ENCODE data around the gene LRRC8E.
"Not testable (repeated sequence)": the region's sequence is repeated elsewhere in the genome, so short reads cannot be mapped to it uniquely, and the experiment has no call there.

LRRC8E gene

GRCh38 chr19:7883796-7884570 lies 4.3 kb upstream of the LRRC8E start:
- no peak for DNase-seq

- DNase-seq, result no peak
Measured at GRCh38 chr19:7885818-7886217, 2.5 kb upstream of the LRRC8E start.

- no peak for DNase-seq
Measured at GRCh38 chr19:7887408-7888144, 734 bp upstream of the LRRC8E start.

GRCh38 chr19:7888826-7889217 lies 512 bp downstream of the LRRC8E start:
- no peak for DNase-seq

- not testable (repeated sequence) for DNase-seq
Measured at GRCh38 chr19:7893362-7894101, 5.2 kb downstream of the LRRC8E start.

- no peak for DNase-seq
Measured at GRCh38 chr19:7894612-7895309, 6.5 kb downstream of the LRRC8E start.

GRCh38 chr19:7895565-7895964 lies 7.3 kb downstream of the LRRC8E start:
- DNase-seq, result no peak

- DNase-seq, result no peak
Measured at GRCh38 chr19:7897292-7897691, 9.0 kb downstream of the LRRC8E start.

- no peak for DNase-seq
Measured at GRCh38 chr19:7898967-7899366, 10.7 kb downstream of the LRRC8E start.

GRCh38 chr19:7899751-7900378 lies 11.6 kb downstream of the LRRC8E start:
- DNase-seq, result no peak

GRCh38 chr19:7900401-7900870 lies 12.1 kb downstream of the LRRC8E start:
- DNase-seq, result no peak

GRCh38 chr19:7900931-7901330 lies 12.6 kb downstream of the LRRC8E start:
- DNase-seq, result no peak

- DNase-seq, result no peak
Measured at GRCh38 chr19:7901337-7901736, 13.0 kb downstream of the LRRC8E start.

- DNase-seq, result peak in 1 of 58 donors; percentile 63
Measured at GRCh38 chr19:7902796-7903243, 14.5 kb downstream of the LRRC8E start.

- peak; percentile 88 to 100 (median 99) for DNase-seq
Measured at GRCh38 chr19:7903244-7904073, 15.1 kb downstream of the LRRC8E start, which contains the start of gene MAP2K7. MAP2K7 (plus strand) TSS chr19:7903877; CDS start chr19:7903945, 68 bp downstream.

- peak in 6 of 58 donors; percentile 35 to 73 (median 64) for DNase-seq
Measured at GRCh38 chr19:7904074-7905020, 16.0 kb downstream of the LRRC8E start.

GRCh38 chr19:7905268-7905667 lies 17.0 kb downstream of the LRRC8E start:
- DNase-seq, result no peak

GRCh38 chr19:7905859-7906258 lies 17.5 kb downstream of the LRRC8E start:
- DNase-seq, result no peak
